Heart right ventricle (tissue), 16 donors: ENCODE data around the gene MYL6. TPM values are rescaled to one million over a fixed set of nuclear protein-coding genes. Genes with fewer than 3 reads are reported as not detected.
A peak's percentile ranks its signal among the peaks of the same experiment; 100 is the strongest.

Experiments used
- ATAC-seq, 8 donors: fragments of 200-7000 bp; cut with Tn5 transposase; one replicate each; pipeline ENCODE4 v1.9.1; 2020; ENCODE audit warnings: mild to moderate bottlenecking in 8 of 8, moderate library complexity in 8 of 8, moderate number of reproducible peaks in 1 of 8
- DNase-seq, 2 donors: peaks; one replicate each; pipeline ENCODE4 v3.0.0-alpha.2; 2020
- H3K27ac ChIP-seq, 10 donors: fragments of 200-600 bp; sonication (generic) in 2 of 10; one replicate each; pipeline versions ENCODE4 v1.5.0 to v1.8.0; 2020 to 2022; ENCODE audit warnings: mild to moderate bottlenecking in 3 of 10
- H3K27me3 ChIP-seq, 7 donors: fragments of 200-600 bp; one replicate each; pipeline ENCODE4 v1.8.0; 2021 to 2022; ENCODE audit warnings: mild to moderate bottlenecking in 2 of 7
- H3K36me3 ChIP-seq, 9 donors: fragments of 200-600 bp; sonication (generic) in 1 of 9; one replicate each; pipeline versions ENCODE4 v1.5.0 to v1.8.0; 2020 to 2022; ENCODE audit warnings: mild to moderate bottlenecking in 2 of 9
- H3K4me1 ChIP-seq, 9 donors: fragments of 200-600 bp; sonication (generic) in 1 of 9; one replicate each; pipeline versions ENCODE4 v1.5.0 to v1.8.0; 2020 to 2022; ENCODE audit warnings: mild to moderate bottlenecking in 4 of 9
- H3K4me3 ChIP-seq, 10 donors: fragments of 200-600 bp; sonication (generic) in 2 of 10; one replicate each; pipeline versions ENCODE4 v1.5.0 to v1.8.0; 2020 to 2022; ENCODE audit warnings: mild to moderate bottlenecking in 7 of 10, moderate library complexity in 2 of 10
- H3K9me3 ChIP-seq, 11 donors: fragments of 200-600 bp in 10 of 11; sonication (generic) in 2 of 11; one replicate each; pipeline versions ENCODE4 v1.5.0 to v1.8.0; 2013 to 2022; ENCODE audit warnings: mild to moderate bottlenecking in 2 of 11, control low read depth in 1 of 11, moderate library complexity in 1 of 11
- WGBS, 2 donors: extraction: QIAGEN DNeasy Blood & Tissue Kit; methylation state at CpG; one replicate each; pipeline ENCODE4 v1.1.7; 2013; ENCODE audit warnings: inconsistent platforms in 1 of 2; 5-methylcytosine and 5-hydroxymethylcytosine counted together
- intact Hi-C, 10 donors: fragments of 100-400 bp; cut with DNase I; formaldehyde crosslinking; loops; one replicate each; pipeline versions ENCODE4 v1.11.1 to v1.14.2; 2022
- polyA plus RNA-seq, 2 donors: library from polyadenylated mRNA; stranded (reverse); fragments of 200-250 nt; gene quantifications; one replicate each; pipeline ENCODE4 v1.2.3, GENCODE V29; 2013
- total RNA-seq, 10 donors: library from RNA; stranded (reverse); fragmentation: NEBNext Ultra II Directional in 3 of 10; extraction: Animal tissue kit (Norgen Biotek cat#: 25700) in 3 of 10; gene quantifications; one replicate each; pipeline versions ENCODE4 v1.2.1 to v1.2.4, GENCODE V29; 2021 to 2023
- TF ChIP-seq, protein P1 (sequence below), 9 donors: fragments of 200-600 bp; sonication (generic) in 2 of 9; IDR thresholded peaks; one replicate each; pipeline versions ENCODE4 v1.5.0 to v1.8.0; 2021 to 2022; ENCODE audit warnings: antibody characterized with exemption in 9 of 9, mild to moderate bottlenecking in 5 of 9, moderate library complexity in 1 of 9
- donor health status: Arrhythmogenic right ventricular cardiomyopathy.
- donor health status: ischemic (EF 13 %, LVEDD 7.1; RV severe dilation, severe dysfunction).
- donor health status: healthy with polysubstance abuse.
- donor health status: DM: no; HTN: yes; CAD: no.
- donor health status: DM: no; HTN: no; CAD: no.
- donor health status: ischemic (EF 25% LVEDD 6.9; RV normal size, moderate dysfunction).
- donor health status: ischemic (EF 25% LVEDD 5.7; RV mildly dilated, moderate dysfunction).
- donor health status: healthy.
- donor health status: DM: yes; HTN: yes; CAD: no.
- donor health status: Ischemic cardiomyopathy.
- donor health status: ischemic (EF 35%, LVEDD 5.7; RV mildly dilated, moderate dysfunction).
- donor health status: nonischemic (EF 11% LVEDD 7.7; RV severe dilation, severe dysfunction).
- donor health status: DM: yes; HTN: yes; CAD: no.
- donor health status: PGD.
- donor health status: ischemic (EF 29% LVEDD 5.4; RV normal size, mild dysfunction).
- donor health status: nonischemic (EF 23%, LVEDD 6.1; RV moderate dilation, normal function).

MYL6 gene
- total and polyA plus RNA-seq, 12 donors = 355 to 2,127 (median 503) TPM

DNA sequence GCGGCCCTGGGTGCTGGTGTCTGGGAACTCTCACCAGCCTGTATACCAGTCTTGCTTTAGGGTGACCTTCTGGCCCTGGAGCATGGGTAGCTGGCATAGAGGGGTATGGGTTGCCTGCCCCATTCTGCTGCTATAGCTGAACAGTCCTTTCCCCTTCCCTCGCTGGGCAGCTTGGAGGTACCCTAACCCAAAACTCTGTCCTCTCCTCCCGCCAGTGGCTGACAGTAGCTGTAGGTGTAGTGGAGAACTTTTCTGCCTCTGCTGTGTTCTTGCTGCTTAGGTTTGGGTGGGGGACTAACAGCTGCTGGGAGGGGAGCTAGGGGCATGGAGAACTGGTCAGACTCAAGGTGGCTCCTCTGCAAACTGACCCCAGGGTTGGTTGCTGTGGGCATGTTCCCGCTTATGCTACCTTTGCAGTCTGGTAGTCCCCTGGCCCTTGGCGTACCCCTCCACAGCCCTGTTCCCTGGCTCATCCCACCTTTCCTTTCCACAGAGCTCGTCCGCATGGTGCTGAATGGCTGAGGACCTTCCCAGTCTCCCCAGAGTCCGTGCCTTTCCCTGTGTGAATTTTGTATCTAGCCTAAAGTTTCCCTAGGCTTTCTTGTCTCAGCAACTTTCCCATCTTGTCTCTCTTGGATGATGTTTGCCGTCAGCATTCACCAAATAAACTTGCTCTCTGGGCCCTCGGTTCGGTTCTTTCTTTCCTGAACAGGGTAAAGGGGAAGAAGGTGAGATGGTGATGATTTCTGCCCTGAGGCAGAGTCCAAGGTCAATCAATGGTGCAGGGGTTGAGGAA is 2.9 kb downstream of the MYL6 start:
- H3K27ac ChIP-seq = peak overlapping the region in 9 of 10 donors; percentile 93 to 99 (median 97)
- intact Hi-C loops = loop anchor here in 2 of 10 donors (2.0 kb wide), 2 partner anchors 28 to 42 kb away; partner anchors contain the start of genes SMARCC2 (in 2 of the 2) and ZC3H10 (in 1 of the 2)
- ATAC-seq = no peak
- H3K9me3 ChIP-seq = no peaks in the 10 kb centered on the region
- TF ChIP-seq, protein P1, sequence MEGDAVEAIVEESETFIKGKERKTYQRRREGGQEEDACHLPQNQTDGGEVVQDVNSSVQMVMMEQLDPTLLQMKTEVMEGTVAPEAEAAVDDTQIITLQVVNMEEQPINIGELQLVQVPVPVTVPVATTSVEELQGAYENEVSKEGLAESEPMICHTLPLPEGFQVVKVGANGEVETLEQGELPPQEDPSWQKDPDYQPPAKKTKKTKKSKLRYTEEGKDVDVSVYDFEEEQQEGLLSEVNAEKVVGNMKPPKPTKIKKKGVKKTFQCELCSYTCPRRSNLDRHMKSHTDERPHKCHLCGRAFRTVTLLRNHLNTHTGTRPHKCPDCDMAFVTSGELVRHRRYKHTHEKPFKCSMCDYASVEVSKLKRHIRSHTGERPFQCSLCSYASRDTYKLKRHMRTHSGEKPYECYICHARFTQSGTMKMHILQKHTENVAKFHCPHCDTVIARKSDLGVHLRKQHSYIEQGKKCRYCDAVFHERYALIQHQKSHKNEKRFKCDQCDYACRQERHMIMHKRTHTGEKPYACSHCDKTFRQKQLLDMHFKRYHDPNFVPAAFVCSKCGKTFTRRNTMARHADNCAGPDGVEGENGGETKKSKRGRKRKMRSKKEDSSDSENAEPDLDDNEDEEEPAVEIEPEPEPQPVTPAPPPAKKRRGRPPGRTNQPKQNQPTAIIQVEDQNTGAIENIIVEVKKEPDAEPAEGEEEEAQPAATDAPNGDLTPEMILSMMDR (IDR thresholded peaks at IDR 0.05) = no peak
- DNase-seq = no peak
- peak overlapping the region; percentile 73 to 98 (median 91) for H3K4me3 ChIP-seq
- H3K36me3 ChIP-seq = peaks cover 8 to 70% (median 63%) of the 10 kb centered on the region in 9 donors
- H3K27me3 ChIP-seq = no peaks in the 10 kb centered on the region
- 38 to 48% methylated on average over 11 of the region's 11 CpGs for WGBS, 2 donors
- peaks cover 20 to 64% (median 40%) of the 10 kb centered on the region in 9 donors for H3K4me1 ChIP-seq

DNA sequence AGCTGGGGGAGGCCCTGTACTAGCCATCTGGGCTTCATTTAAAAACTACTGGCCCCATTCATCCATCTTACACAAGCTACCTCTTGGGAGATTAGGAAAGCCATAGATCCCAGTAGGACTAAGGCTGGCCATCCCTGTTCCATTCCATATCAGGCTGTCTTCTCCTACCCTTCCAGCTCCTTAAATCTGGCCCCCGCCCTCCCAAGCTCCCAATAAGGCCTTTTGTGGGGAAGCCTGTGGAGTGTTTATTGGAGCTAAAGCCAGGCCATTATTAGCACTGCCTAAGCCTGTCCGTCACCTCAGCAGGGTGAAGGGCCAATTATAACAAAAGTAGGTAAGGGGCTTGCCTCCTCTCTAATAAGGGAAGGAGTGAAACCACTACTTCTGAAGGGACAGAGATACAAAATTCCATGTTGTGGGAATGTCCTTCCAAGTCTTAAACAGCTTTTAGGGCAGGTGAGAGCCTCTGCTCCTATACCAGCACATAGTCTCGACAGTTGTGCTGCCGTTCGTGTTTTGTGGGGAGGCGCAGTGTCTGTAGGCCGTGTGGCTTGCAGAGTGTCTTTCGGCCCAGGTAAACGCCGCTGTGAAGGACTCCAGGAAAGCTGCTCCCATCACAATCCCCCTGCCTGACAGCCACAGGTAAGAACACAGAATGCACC is 3.7 kb downstream of the MYL6 start:
- Histone ChIP-seq H3K27ac (peak overlapping the region in 7 of 10 donors; percentile 93 to 99 (median 97)), H3K4me1 (peaks cover 20 to 59% (median 39%) of the 10 kb centered on the region in 9 donors), H3K4me3 (peak overlapping the region in 5 of 10 donors; percentile 73 to 95 (median 83)), H3K36me3 (peaks cover 8 to 77% (median 71%) of the 10 kb centered on the region in 9 donors), H3K9me3 (no peaks in the 10 kb centered on the region), H3K27me3 (no peaks in the 10 kb centered on the region)
- TF ChIP-seq, protein P1 (IDR thresholded peaks at IDR 0.05) = no peak
- DNase-seq (no peak), ATAC-seq (no peak)
- WGBS, 2 donors = 59 to 70% methylated on average over 10 of the region's 10 CpGs
- intact Hi-C loops = loop anchor here in 2 of 10 donors (2.0 kb wide), 2 partner anchors 27 to 43 kb away; partner anchors contain the start of genes SMARCC2 (in 2 of the 2) and ZC3H10 (in 1 of the 2)

DNA sequence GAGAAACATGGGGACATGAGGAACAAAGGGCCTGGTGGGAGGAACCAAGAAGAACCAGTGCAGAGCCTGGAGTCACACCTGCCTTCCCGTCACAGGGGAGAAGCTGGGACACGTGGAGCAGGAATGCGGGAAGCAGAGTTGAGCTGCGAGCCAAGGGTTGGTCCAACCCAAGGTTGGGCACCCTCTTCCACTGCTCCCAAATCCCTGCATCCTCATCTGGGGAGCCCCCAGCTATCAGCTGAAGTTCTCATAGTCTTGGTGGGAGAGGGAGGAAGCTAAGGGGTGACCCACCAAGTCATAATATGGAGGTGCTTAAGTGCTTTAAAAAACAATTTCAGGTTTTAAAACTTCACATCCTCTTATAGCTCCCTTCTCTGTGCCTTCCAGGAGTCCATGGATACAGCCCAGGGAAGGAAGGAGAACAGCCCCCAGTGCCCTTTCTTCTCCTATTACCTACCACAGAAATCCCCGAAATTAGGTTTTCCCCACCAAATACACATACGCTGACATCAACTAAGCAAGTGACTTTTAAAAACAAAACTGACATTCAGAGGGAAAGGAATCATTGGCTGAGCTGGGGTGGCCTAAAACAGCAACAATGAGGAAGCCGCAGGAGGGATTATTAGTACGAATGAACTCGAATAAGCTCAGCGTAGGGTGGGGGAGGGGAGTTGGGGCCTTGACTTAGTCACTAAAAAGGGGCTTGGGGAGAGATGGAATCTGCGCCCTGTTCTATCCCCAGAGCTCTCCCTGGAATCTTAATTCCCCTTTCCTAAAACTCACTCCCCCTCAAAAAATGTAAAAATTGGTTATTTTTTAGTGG is 4.5 kb downstream of the MYL6 start:
- intact Hi-C loops = no loop called here
- no peak overlapping the region for H3K4me3 ChIP-seq
- peaks cover 17 to 50% (median 34%) of the 10 kb centered on the region in 9 donors for H3K4me1 ChIP-seq
- peaks cover 8 to 86% (median 78%) of the 10 kb centered on the region in 9 donors for H3K36me3 ChIP-seq
- TF ChIP-seq, protein P1 (IDR thresholded peaks at IDR 0.05) = no peak
- H3K27ac ChIP-seq = peak overlapping the region in 4 of 10 donors; percentile 8 to 97 (median 94)
- WGBS, 2 donors = 52 to 55% methylated on average over 11 of the region's 11 CpGs
- no peaks in the 10 kb centered on the region for H3K27me3 ChIP-seq
- DNase-seq (no peak), ATAC-seq (no peak)
- H3K9me3 ChIP-seq = no peaks in the 10 kb centered on the region
